ENCODE results near the gene SLC30A1.

DNA sequence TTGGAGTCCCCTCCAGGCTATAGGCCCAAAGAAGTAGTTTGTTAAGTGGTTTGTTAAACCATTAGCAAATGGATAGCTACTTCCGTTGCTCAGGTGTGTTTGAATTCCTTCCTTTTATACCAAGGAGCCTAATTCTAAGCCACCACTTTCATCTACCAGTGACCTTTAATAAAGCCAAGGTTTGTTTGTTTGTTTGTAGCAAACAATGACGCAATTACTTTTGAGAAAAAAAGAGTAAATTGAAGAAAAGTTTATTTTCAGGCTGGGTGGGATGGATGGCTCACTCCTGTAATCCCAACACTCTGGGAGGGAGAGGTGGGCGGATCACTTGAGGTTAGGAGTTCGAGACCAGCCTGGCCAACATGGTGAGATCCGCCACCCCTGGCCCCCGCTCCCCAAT lies 56.2 kb downstream of the SLC30A1 start:
- TF ChIP-seq CTCF (conservative IDR thresholded peaks at IDR 0.05; ENCODE audit: low read length) (no peak), EZH2phosphoT487 (IDR thresholded peaks at IDR 0.05; ENCODE audit: borderline replicate concordance) (no peak)
